A549 (cell line): ENCODE data around the gene APBB2. TPM values are rescaled to one million over a fixed set of nuclear protein-coding genes. Genes with fewer than 3 reads are reported as not detected.
A peak's percentile ranks its signal among the peaks of the same experiment; 100 is the strongest.
"Not testable (repeated sequence)": the region's sequence is repeated elsewhere in the genome, so short reads cannot be mapped to it uniquely, and the experiment has no call there.

ENCODE experiments used
- ATAC-seq, 2 experiments: fragments of 200-7000 bp in 1 of 2; fragments of >200 bp in 1 of 2; cut with Nextera tagmentation in 1 of 2; cut with Tn5 transposase in 1 of 2; 3 replicates each; pipeline versions ENCODE4 v1.8.0 to v1.9.1; 2018 to 2020; ENCODE audit warnings: mild to moderate bottlenecking in 1 of 2, moderate library complexity in 1 of 2
- CTCF ChIA-PET: fragments of 300-600 bp; sonication (Branson Sonifier 250); formaldehyde crosslinking; extraction: SDS; loops from one replicate; lab custom pipeline; 2021; ENCODE audit warnings: antibody characterized with exemption, inconsistent platforms; lab: Yijun Ruan, JAX
- POLR2A ChIA-PET: fragments of 350-600 bp; formaldehyde crosslinking; extraction: SDS; loops from one replicate; lab custom pipeline; 2021; ENCODE audit warnings: antibody characterized with exemption, inconsistent platforms; lab: Yijun Ruan, JAX
- DNase-seq, 2 experiments: peaks; one replicate each; pipeline versions ENCODE4 v3.0.0 to v3.0.0-alpha.2; 2011 to 2016; ENCODE audit warnings: low read depth in 1 of 2, low spot score in 1 of 2
- FAIRE-seq: peaks from 2 replicates; lab custom pipeline; 2011; peaks lifted over from hg19 to GRCh38; lab: Jason Lieb, UNC
- H3K27ac ChIP-seq, 2 experiments: fragments of >200 bp; sonication (Bioruptor Twin); formaldehyde crosslinking; 3 replicates each; pipeline ENCODE4 v1.5.1; 2016 to 2017
- H3K4me1 ChIP-seq: fragments of >200 bp; sonication (Bioruptor Twin); formaldehyde crosslinking; 3 replicates; pipeline ENCODE4 v1.6.1; 2016
- H3K4me2 ChIP-seq: fragments of >200 bp; sonication (Bioruptor Twin); formaldehyde crosslinking; 3 replicates; pipeline ENCODE4 v1.6.1; 2016
- H3K4me3 ChIP-seq: fragments of >200 bp; sonication (Bioruptor Twin); formaldehyde crosslinking; 3 replicates; pipeline ENCODE4 v1.5.1; 2016
- H3K9me3 ChIP-seq: fragments of >200 bp; sonication (Bioruptor Twin); formaldehyde crosslinking; 3 replicates; pipeline ENCODE4 v1.6.1; 2016
- CHD4 ChIP-seq: fragments of 200-600 bp; sonication (generic); IDR thresholded peaks from 2 replicates; pipeline ENCODE4 v1.6.1; 2016; ENCODE audit warnings: antibody characterized with exemption, mild to moderate bottlenecking, borderline replicate concordance
- FOSB ChIP-seq: fragments of 250-450 bp; sonication (Bioruptor Pico); IDR thresholded peaks from 2 replicates; pipeline ENCODE4 v1.5.0; 2020; ENCODE audit warnings: mild to moderate bottlenecking, moderate library complexity
- FOSL2 ChIP-seq, 2 experiments: fragments of 450-650 bp in 1 of 2; fragments of >200 bp in 1 of 2; sonication (Bioruptor Twin) in 1 of 2; formaldehyde crosslinking; IDR thresholded peaks; 2 replicates each; pipeline versions ENCODE4 v1.5.0 to v1.6.1; 2016 to 2020; ENCODE audit warnings: mild to moderate bottlenecking in 1 of 2, moderate library complexity in 1 of 2
- GATA3 ChIP-seq: IDR thresholded peaks from 2 replicates; pipeline ENCODE4 v1.6.1; 2012; ENCODE audit warnings: borderline replicate concordance
- HEYL ChIP-seq: fragments of 250-450 bp; sonication (Bioruptor Pico); IDR thresholded peaks from 2 replicates; pipeline ENCODE4 v1.8.0; 2021; ENCODE audit warnings: mild to moderate bottlenecking, moderate library complexity
- HOXA7 ChIP-seq: fragments of 250-450 bp; sonication (Bioruptor Pico); IDR thresholded peaks from 2 replicates; pipeline ENCODE4 v1.5.0; 2020; ENCODE audit warnings: mild to moderate bottlenecking, moderate library complexity
- HOXB5 ChIP-seq: fragments of 250-450 bp; sonication (Bioruptor Pico); IDR thresholded peaks from 2 replicates; pipeline ENCODE4 v1.5.0; 2020; ENCODE audit warnings: mild to moderate bottlenecking, moderate library complexity
- KDM5A ChIP-seq: fragments of 200-600 bp; sonication (generic); IDR thresholded peaks from 2 replicates; pipeline ENCODE4 v1.6.1; 2016; ENCODE audit warnings: antibody characterized with exemption, mild to moderate bottlenecking
- MAFK ChIP-seq: fragments of 450-650 bp; IDR thresholded peaks from 2 replicates; pipeline ENCODE4 v1.6.1; 2014; ENCODE audit not compliant: partially characterized antibody
- POLR2A ChIP-seq: IDR thresholded peaks from 2 replicates; pipeline ENCODE4 v1.6.1; 2012; ENCODE audit warnings: mild to moderate bottlenecking, low read length
- RARB ChIP-seq: fragments of 250-450 bp; sonication (Bioruptor Pico); IDR thresholded peaks from 2 replicates; pipeline ENCODE4 v1.8.0; 2021; ENCODE audit warnings: mild to moderate bottlenecking, moderate library complexity
- ZSCAN20 ChIP-seq: fragments of 250-450 bp; sonication (Bioruptor Pico); IDR thresholded peaks from 2 replicates; pipeline ENCODE4 v1.8.0; 2022; ENCODE audit warnings: mild to moderate bottlenecking, moderate library complexity
- WGBS: methylation state at CpG from one replicate; pipeline ENCODE4 v1.1.6; 2017; ENCODE audit errors: missing lambda C conversion rate; 5-methylcytosine and 5-hydroxymethylcytosine counted together
- polyA plus RNA-seq, 4 experiments: library from polyadenylated mRNA; depleted of rRNA in 3 of 4; stranded (reverse); fragments of >200 nt; fragmentation: RNase III in 1 of 4; extraction: RNeasy Plus Mini Kit Qiagen cat#74134 plus additional on column Dnase treatment in 1 of 4; gene quantifications; 2 replicates in 3 of 4; 3 replicates in 1 of 4; pipeline ENCODE4 v1.2.3, GENCODE V29; 2011 to 2017
- TF ChIP-seq, protein P1 (sequence below): fragments of 250-450 bp; sonication (Bioruptor Pico); IDR thresholded peaks from 2 replicates; pipeline ENCODE4 v1.5.0; 2020; ENCODE audit warnings: low read depth, mild to moderate bottlenecking, moderate library complexity
- TF ChIP-seq, protein P2 (sequence below): fragments of 450-650 bp; IDR thresholded peaks from 2 replicates; pipeline ENCODE4 v1.6.1; 2014; ENCODE audit warnings: antibody characterized with exemption
- TF ChIP-seq, protein P3 (sequence below): fragments of >200 bp; sonication (Bioruptor Twin); formaldehyde crosslinking; IDR thresholded peaks from 3 replicates; pipeline ENCODE4 v1.6.1; 2016
- TF ChIP-seq, protein P4 (sequence below): fragments of 150-350 bp; IDR thresholded peaks from 2 replicates; pipeline ENCODE4 v1.6.1; 2014; ENCODE audit warnings: low read depth, mild to moderate bottlenecking, low read length

Gene APBB2
- polyA plus RNA-seq, 2 of the 4 experiments (the other 2 are of a cell fraction), result 8.3 to 31.9 TPM

DNA sequence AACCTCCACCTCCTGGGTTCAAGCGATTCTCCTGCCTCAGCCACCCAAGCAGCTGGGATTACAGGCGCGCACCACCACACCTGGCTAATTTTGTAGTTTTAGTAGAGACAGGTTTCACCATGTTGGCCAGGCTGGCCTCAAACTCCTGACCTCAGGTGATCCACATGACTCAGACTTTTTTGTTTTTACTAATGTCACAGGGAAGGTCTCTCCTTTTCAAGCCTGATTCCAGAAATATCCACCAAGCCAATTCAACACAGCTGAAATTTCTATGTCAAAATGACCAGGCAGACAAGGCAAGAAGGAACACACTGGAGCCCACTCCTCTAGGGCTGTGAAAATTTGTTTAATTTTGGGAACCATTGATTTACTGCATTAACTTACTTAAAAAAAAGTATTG lies 66.8 kb downstream of the APBB2 start:
- H3K4me3 ChIP-seq, H3K4me2 ChIP-seq, FAIRE-seq, H3K9me3 ChIP-seq, DNase-seq, ATAC-seq, CTCF ChIA-PET: not testable (repeated sequence)
- Histone ChIP-seq H3K4me1 (peaks cover 38% of the 10 kb centered on the region), H3K27ac (peak overlapping the region in 1 of 2 experiments; percentile 48; a peak in 1 of 6 replicates)
- POLR2A ChIA-PET, result interaction anchor here (0.7 kb wide), 1 partner anchor 109 kb away, joined by 7 read pairs; no protein-coding TSS in a partner anchor
- WGBS, result 100% methylated on average over 3 of the region's 3 CpGs

DNA sequence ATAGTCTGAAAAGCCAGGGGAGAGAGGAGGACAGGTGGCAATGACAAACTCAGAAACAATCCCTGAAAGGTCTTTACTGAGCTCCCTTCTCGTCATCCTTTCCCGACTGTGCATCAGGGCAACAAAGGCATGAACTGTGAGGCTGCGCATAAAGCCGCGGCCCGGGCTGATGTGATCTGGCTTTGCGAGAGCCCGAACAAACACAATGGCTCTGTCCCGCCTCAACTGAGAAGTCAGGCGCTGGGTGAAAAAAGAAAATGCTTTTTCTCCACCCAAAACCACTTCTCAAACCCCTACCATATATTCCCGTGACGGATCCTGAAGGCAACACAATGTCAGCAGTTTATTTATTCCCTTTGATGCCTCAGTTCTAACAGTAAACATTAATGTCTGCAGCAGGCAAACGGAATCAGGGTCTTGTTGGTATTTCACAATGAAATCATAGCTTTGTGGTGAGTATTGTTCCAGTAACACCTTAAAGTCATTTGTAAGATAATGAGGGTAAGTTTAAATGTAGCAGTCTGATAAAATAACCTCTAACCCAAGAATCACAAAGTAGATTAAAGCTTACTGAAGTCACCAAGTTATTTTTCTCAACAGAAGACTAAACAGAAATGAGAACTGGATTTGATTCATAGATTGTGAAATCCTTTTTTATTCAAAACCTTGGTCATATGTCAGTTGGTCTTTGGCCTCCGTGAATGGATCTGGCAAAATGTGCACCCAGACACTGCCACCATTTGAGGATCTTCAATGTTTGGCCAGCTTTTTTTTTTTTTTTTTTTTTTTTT lies 67.4 kb downstream of the APBB2 start:
- Histone ChIP-seq H3K27ac (peak overlapping the region in 1 of 2 experiments; percentile 48; a peak in 1 of 6 replicates), H3K9me3 (no peaks in the 10 kb centered on the region), H3K4me1 (peaks cover 44% of the 10 kb centered on the region)
- no peak for FAIRE-seq
- WGBS, result 91% methylated on average over 14 of the region's 14 CpGs
- no peak for ATAC-seq
- DNase-seq, result no peak
- ChIA-PET CTCF (interaction anchor here (1.2 kb wide), 1 partner anchor 33 kb away, joined by 3 read pairs; no protein-coding TSS in a partner anchor), POLR2A (interaction anchor here (0.7 kb wide), 1 partner anchor 108 kb away, joined by 7 read pairs; no protein-coding TSS in a partner anchor)
- TF ChIP-seq KDM5A (no peak), POLR2A (no peak), GATA3 (no peak), FOSB (CRISPR knock-in tag) (no peak), CHD4 (no peak), FOSL2 (IDR thresholded peaks at IDR 0.05) (no peak), FOSL2 (CRISPR knock-in tag; IDR thresholded peaks at IDR 0.05) (no peak), HEYL (CRISPR knock-in tag) (no peak), HOXA7 (no peak)
- TF ChIP-seq, protein P1, sequence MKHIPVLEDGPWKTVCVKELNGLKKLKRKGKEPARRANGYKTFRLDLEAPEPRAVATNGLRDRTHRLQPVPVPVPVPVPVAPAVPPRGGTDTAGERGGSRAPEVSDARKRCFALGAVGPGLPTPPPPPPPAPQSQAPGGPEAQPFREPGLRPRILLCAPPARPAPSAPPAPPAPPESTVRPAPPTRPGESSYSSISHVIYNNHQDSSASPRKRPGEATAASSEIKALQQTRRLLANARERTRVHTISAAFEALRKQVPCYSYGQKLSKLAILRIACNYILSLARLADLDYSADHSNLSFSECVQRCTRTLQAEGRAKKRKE (CRISPR knock-in tag), result no peak
- TF ChIP-seq, protein P2, sequence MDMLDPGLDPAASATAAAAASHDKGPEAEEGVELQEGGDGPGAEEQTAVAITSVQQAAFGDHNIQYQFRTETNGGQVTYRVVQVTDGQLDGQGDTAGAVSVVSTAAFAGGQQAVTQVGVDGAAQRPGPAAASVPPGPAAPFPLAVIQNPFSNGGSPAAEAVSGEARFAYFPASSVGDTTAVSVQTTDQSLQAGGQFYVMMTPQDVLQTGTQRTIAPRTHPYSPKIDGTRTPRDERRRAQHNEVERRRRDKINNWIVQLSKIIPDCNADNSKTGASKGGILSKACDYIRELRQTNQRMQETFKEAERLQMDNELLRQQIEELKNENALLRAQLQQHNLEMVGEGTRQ, result no peak
- TF ChIP-seq, all 56 proteins: peak for 0
- Histone ChIP-seq H3K4me3 (no peak overlapping the region), H3K4me2 (no peak overlapping the region)

DNA sequence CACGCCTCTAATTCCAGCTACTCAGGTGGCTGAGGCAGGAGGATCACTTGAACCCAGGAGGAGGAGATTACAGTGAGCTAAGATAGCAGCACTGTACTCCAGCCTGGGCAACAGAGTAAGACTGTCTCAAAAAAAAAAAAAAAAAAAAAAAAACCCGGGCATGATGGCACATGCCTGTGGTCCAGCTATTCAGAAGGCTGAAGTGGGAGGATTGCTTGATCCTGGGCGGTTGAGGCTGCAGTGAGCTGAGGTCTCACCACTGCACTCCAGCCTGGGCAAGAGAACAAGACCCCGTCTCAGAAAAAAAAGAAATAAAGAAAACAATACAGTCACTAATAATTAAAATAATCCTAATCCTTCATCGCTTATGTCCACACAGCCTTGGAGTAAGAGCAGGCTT lies 68.1 kb downstream of the APBB2 start:
- Histone ChIP-seq H3K27ac (peak overlapping the region in 1 of 2 experiments; percentile 35; a peak in 1 of 6 replicates), H3K4me3 (no peak overlapping the region), H3K4me1 (peaks cover 44% of the 10 kb centered on the region), H3K4me2 (no peak overlapping the region), H3K9me3 (no peaks in the 10 kb centered on the region)
- ChIA-PET CTCF (interaction anchor here (1.2 kb wide), 1 partner anchor 33 kb away, joined by 3 read pairs; no protein-coding TSS in a partner anchor), POLR2A (no interaction called here)
- WGBS, result 96% methylated on average over 5 of the region's 5 CpGs
- DNase-seq (no peak), FAIRE-seq (no peak), ATAC-seq (no peak)
- TF ChIP-seq POLR2A, result no peak
- no peak for TF ChIP-seq ZSCAN20

DNA sequence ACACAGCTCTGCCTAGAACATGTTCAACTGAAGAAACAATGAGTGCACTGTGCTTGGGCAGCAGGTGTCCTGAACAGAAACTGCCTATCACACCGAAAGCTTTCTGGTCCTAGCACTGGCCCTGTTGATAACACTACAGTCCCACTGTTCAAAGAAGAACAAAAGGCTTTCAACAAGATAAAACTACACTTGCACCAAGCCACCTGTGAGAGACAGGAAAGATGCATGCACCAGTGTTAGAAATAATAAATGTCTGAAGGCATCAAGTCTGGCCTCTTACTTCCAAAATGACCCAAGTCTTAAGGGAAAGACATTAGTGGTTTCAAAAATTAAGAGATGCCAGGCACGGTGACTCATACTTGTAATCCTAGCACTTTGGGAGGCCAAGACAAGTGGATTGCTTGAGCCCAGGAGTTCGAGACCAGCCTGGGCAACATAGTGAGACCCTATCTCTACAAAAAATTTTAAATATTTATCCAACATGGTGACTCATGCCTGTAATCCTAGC lies 68.7 kb downstream of the APBB2 start:
- DNase-seq (no peak), FAIRE-seq (no peak), ATAC-seq (no peak)
- peaks cover 44% of the 10 kb centered on the region for H3K4me1 ChIP-seq
- TF ChIP-seq FOSL2 (IDR thresholded peaks at IDR 0.05) (no peak), FOSL2 (CRISPR knock-in tag; IDR thresholded peaks at IDR 0.05) (peak; percentile 20; the same call in 1 of the 2 replicates), FOSB (CRISPR knock-in tag) (no peak)
- H3K9me3 ChIP-seq, result no peaks in the 10 kb centered on the region
- H3K4me3 ChIP-seq, result no peak overlapping the region
- WGBS, result 83% methylated on average over 3 of the region's 3 CpGs
- H3K27ac ChIP-seq, result peak overlapping the region in 1 of 2 experiments; percentile 77; a peak in 3 of 6 replicates
- ChIA-PET CTCF (interaction anchor here (1.2 to 1.4 kb wide), 2 partner anchors 34 to 67 kb away, joined by 3 read pairs; no protein-coding TSS in a partner anchor), POLR2A (no interaction called here)
- H3K4me2 ChIP-seq, result no peak overlapping the region

DNA sequence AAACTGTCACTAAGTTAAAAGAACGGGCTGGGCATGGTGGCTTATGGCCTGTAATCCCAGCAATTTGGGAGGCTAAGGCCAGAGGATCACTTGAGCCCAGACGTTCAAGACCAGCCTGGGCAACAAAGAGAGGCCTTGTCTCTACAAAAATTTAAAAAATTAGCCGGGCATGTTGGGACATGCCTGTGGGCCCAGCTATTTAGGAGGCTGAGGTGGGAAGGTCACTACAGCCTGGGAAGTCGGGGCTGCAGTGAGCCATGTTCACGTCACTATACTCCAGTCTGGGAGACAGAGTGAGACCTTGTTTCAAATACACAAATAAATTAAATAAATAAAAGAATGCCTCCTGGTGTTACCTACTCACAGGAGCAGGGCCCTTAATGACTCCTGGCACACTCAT lies 69.5 kb downstream of the APBB2 start:
- H3K4me2 ChIP-seq, result no peak overlapping the region
- H3K4me3 ChIP-seq, result no peak overlapping the region
- TF ChIP-seq MAFK (no peak), RARB (CRISPR knock-in tag) (no peak), KDM5A (no peak), GATA3 (no peak), HOXB5 (CRISPR knock-in tag) (no peak)
- TF ChIP-seq, protein P2, result no peak
- TF ChIP-seq, protein P3, sequence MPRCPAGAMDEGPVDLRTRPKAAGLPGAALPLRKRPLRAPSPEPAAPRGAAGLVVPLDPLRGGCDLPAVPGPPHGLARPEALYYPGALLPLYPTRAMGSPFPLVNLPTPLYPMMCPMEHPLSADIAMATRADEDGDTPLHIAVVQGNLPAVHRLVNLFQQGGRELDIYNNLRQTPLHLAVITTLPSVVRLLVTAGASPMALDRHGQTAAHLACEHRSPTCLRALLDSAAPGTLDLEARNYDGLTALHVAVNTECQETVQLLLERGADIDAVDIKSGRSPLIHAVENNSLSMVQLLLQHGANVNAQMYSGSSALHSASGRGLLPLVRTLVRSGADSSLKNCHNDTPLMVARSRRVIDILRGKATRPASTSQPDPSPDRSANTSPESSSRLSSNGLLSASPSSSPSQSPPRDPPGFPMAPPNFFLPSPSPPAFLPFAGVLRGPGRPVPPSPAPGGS, result no peak
- TF ChIP-seq, protein P4, sequence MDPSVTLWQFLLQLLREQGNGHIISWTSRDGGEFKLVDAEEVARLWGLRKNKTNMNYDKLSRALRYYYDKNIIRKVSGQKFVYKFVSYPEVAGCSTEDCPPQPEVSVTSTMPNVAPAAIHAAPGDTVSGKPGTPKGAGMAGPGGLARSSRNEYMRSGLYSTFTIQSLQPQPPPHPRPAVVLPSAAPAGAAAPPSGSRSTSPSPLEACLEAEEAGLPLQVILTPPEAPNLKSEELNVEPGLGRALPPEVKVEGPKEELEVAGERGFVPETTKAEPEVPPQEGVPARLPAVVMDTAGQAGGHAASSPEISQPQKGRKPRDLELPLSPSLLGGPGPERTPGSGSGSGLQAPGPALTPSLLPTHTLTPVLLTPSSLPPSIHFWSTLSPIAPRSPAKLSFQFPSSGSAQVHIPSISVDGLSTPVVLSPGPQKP, result no peak
- ATAC-seq (no peak), FAIRE-seq (no peak), DNase-seq (no peak)
- peak overlapping the region; percentile 52 to 77 for H3K27ac ChIP-seq
- no peaks in the 10 kb centered on the region for H3K9me3 ChIP-seq
- CTCF ChIA-PET, result interaction anchor here (1.4 to 1.5 kb wide), 2 partner anchors 68 to 165 kb away, joined by 3 read pairs; no protein-coding TSS in a partner anchor
- peaks cover 44% of the 10 kb centered on the region for H3K4me1 ChIP-seq
- POLR2A ChIA-PET, result no interaction called here
- WGBS, result 90% methylated on average over 5 of the region's 5 CpGs
